Right atrium auricular region (tissue), 2 donors: ENCODE data around the gene GHDC. TPM values are rescaled to one million over a fixed set of nuclear protein-coding genes. Genes with fewer than 3 reads are reported as not detected.

ENCODE experiments used
- DNase-seq: peaks from one replicate; pipeline ENCODE4 v3.0.0-alpha.2; 2019; ENCODE audit warnings: low spot score
- H3K27ac ChIP-seq, 2 donors: fragments of 200-600 bp; sonication (generic); 1 replicate in 1 of 2; 2 replicates in 1 of 2; pipeline ENCODE4 v1.5.1; 2016 to 2019
- H3K27me3 ChIP-seq, 2 donors: fragments of 200-600 bp; sonication (generic); one replicate each; pipeline versions ENCODE4 v1.5.1 to v1.6.0; 2017 to 2019
- H3K36me3 ChIP-seq: fragments of 200-600 bp; sonication (generic); one replicate; pipeline ENCODE4 v1.5.1; 2016
- H3K4me1 ChIP-seq, 2 donors: fragments of 200-600 bp; sonication (generic); one replicate each; pipeline versions ENCODE4 v1.5.1 to v1.6.0; 2017 to 2019
- H3K4me3 ChIP-seq, 2 donors: fragments of 200-600 bp; sonication (generic); 1 replicate in 1 of 2; 2 replicates in 1 of 2; pipeline ENCODE4 v1.5.1; 2017 to 2019; ENCODE audit warnings: mild to moderate bottlenecking in 1 of 2, moderate library complexity in 1 of 2
- H3K9me3 ChIP-seq, 2 donors: fragments of 200-600 bp; sonication (generic); one replicate each; pipeline ENCODE4 v1.5.1; 2019
- total RNA-seq, 2 donors: library from RNA; depleted of rRNA; stranded (reverse); fragments of >200 nt; gene quantifications; one replicate each; pipeline ENCODE4 v1.1.0, GENCODE V29; 2016
- TF ChIP-seq, protein P1 (sequence below), 2 donors: fragments of 200-600 bp; sonication (generic); IDR thresholded peaks; one replicate each; pipeline ENCODE4 v1.5.1; 2019; ENCODE audit warnings: antibody characterized with exemption in 2 of 2

The GHDC gene
- total RNA-seq, 2 donors from 2014 or later: 13.1 to 19.3 TPM

DNA sequence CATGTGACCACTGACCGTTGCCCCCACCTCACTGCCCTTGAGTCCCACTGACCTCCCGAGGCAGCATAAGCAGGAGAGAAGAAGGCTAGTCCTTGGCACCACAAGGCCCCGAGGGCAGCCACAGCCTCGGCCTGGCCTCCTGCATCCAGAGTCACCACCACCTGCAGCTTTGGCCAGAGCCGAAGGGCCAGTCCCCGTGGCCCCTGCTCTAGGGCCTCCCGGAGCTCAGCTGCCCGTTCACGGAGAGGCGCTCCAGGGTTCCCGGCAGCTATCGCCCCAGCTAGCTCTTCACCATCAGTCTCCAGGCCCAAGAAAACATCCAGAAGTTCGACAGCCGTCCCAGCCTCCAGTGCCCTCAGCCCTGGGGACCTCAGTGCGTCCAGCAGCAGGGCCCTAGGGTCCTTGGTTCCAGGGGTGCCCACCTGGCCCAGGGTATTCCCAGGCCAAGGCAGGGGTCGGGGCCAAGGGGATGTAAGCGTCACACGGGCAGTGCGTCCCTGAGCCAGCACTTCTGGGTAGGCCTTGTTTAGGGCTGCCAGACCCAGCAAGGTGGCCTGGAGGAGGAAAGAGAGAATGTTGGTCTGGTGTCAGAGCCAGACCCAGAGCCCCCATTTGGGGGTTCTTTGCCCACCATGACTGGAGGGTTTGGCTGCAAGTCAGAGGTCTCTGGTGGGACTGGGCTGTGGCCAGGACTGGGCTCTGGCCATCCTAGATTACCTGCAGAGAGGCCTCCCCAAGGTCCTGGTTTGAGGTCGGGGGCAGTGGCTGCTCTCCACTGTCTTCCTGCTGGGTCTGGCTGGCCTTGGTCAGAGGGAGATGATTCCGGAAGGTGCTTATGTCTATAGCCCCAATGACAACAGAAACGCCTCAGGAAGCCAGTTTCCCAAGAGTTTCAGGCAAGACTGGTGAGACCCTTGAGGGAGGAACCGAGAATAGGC lies 1.8 kb downstream of the GHDC start:
- Histone ChIP-seq H3K36me3 (no peaks in the 10 kb centered on the region), H3K9me3 (no peaks in the 10 kb centered on the region), H3K4me1 (peaks cover 0 to 18% of the 10 kb centered on the region in 2 donors), H3K27ac (no peak overlapping the region), H3K4me3 (no peak overlapping the region), H3K27me3 (no peaks in the 10 kb centered on the region)
- DNase-seq: no peak
- TF ChIP-seq, protein P1, sequence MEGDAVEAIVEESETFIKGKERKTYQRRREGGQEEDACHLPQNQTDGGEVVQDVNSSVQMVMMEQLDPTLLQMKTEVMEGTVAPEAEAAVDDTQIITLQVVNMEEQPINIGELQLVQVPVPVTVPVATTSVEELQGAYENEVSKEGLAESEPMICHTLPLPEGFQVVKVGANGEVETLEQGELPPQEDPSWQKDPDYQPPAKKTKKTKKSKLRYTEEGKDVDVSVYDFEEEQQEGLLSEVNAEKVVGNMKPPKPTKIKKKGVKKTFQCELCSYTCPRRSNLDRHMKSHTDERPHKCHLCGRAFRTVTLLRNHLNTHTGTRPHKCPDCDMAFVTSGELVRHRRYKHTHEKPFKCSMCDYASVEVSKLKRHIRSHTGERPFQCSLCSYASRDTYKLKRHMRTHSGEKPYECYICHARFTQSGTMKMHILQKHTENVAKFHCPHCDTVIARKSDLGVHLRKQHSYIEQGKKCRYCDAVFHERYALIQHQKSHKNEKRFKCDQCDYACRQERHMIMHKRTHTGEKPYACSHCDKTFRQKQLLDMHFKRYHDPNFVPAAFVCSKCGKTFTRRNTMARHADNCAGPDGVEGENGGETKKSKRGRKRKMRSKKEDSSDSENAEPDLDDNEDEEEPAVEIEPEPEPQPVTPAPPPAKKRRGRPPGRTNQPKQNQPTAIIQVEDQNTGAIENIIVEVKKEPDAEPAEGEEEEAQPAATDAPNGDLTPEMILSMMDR (IDR thresholded peaks at IDR 0.05): no peak

DNA sequence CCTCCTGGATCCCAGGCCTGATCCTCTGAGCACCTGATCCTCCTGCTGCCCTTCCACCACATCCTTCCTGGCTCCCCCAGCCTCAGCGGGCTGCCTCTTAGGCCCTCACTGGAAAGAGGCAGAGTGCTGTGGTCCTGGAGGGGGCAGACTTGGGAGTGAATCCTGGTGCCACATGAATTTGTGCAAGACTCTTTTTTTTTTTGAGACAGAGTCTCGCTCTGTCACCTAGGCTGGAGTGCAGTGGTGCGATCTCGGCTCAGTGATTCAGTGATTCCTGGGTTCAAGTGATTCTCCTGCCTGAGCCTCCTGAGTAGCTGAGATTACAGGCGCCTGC lies 3.1 kb downstream of the GHDC start:
- no peak overlapping the region for H3K27ac ChIP-seq
- DNase-seq: no peak
- TF ChIP-seq, protein P1 (IDR thresholded peaks at IDR 0.05): no peak
- peaks cover 0 to 18% of the 10 kb centered on the region in 2 donors for H3K4me1 ChIP-seq
- H3K27me3 ChIP-seq: no peaks in the 10 kb centered on the region
- no peaks in the 10 kb centered on the region for H3K36me3 ChIP-seq
- no peaks in the 10 kb centered on the region for H3K9me3 ChIP-seq
- H3K4me3 ChIP-seq: no peak overlapping the region

DNA sequence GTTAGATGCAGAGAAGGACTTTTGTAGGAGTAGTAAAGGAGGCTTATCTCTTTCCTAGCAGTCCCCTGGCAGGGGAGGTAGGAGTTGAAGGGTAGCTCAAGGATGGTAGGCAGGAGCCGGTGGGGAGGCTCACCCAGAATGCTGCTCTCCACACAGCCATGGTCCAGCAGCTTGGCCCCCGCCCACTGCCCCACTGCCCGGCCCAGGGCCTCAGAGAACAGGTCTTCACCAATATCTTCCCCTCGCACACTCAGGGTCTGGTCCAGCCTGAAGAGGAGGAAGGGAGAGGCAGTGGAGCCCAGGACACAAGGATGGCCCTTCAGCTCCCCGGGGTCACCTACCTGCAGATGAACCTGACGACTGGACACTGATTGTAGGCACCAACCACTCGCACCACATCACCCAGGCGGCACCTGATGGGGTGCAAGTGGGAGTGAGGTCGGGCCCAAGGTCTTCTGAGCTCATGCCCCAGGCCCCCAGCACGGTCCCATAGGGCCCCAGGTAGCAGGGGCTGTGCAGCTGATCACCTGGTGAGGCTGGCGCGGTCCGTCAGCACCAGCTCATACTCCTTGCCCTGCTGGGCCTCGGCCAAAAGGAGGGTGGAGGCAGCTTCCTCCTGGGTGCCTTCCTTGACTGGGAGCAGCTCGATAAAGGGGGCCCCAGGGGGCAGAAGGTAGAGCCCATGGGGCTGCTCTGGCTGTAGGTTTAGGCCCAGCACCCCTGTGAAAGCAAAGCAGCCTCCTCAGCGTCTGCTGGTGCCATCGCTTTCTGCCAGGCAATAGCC lies 3.6 kb downstream of the GHDC start:
- peaks cover 0 to 18% of the 10 kb centered on the region in 2 donors for H3K4me1 ChIP-seq
- H3K4me3 ChIP-seq: no peak overlapping the region
- H3K27ac ChIP-seq: no peak overlapping the region
- TF ChIP-seq, protein P1 (IDR thresholded peaks at IDR 0.05): no peak
- no peaks in the 10 kb centered on the region for H3K36me3 ChIP-seq
- no peaks in the 10 kb centered on the region for H3K9me3 ChIP-seq
- H3K27me3 ChIP-seq: no peaks in the 10 kb centered on the region
- no peak for DNase-seq

DNA sequence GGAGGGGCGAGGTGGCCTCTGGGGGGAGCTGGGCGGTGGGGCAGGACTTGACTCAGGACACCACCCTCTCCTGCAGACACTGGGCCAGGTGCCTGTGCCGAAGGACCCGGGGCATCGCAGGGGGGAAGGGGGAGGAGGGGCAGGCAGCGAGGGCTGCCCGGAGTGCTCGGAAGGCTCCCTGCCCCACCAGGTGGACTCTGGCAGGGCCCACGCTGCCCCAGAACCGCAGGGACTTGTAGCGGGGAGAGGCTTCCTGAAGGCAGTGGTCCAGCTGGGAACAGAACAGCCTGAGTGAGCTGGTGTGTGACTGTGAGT lies 4.7 kb downstream of the GHDC start:
- TF ChIP-seq, protein P1 (IDR thresholded peaks at IDR 0.05): no peak
- no peak for DNase-seq
- no peak overlapping the region for H3K4me3 ChIP-seq
- H3K27ac ChIP-seq: no peak overlapping the region
- no peaks in the 10 kb centered on the region for H3K27me3 ChIP-seq
- H3K4me1 ChIP-seq: peaks cover 0 to 17% of the 10 kb centered on the region in 2 donors
- H3K36me3 ChIP-seq: no peaks in the 10 kb centered on the region
- H3K9me3 ChIP-seq: no peaks in the 10 kb centered on the region

DNA sequence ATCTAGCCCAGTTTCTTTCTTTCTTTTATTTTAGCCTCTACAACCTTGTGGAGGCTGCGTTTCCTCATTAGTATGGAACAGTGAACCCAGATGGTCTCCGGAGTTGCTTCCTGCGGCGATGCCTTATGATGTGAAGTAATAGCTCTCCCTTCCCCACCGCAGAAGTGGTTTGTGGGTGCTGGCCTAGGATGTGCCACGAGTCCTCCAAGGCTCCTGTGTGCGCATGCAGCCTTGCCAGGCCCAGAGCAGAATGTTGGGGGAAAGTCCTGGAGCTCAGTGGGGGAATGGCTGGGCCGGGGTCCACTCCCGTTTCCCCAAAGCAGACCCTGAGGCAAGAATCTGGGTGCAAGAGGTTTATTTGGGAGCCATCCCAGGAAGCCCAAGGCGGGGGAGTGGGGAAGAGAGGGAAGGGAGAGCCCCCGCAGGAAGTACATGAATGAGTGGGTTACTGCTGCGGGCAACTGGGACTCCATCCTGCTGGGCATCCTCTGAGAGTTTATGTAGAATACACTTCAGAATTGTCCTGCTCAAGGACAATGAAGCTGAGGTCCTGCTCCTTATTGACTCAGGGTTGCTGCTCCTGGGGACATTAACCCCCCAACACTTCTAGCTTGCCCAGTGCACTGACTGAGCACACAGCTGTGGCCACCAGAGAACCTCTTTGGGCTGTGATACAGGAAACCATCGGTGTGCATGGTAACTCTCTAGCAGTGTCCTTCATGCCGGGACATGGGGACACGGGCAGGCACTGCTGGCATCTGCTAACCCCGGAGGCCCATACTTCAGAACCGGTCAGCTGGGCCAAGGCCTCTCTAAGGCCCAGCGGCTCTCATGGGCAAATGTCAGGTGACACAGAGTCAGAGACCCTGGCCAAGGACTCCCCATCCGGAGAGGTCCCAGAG lies 5.3 kb downstream of the GHDC start:
- peaks cover 0 to 18% of the 10 kb centered on the region in 2 donors for H3K4me1 ChIP-seq
- no peaks in the 10 kb centered on the region for H3K36me3 ChIP-seq
- no peaks in the 10 kb centered on the region for H3K9me3 ChIP-seq
- no peak overlapping the region for H3K4me3 ChIP-seq
- TF ChIP-seq, protein P1 (IDR thresholded peaks at IDR 0.05): no peak
- DNase-seq: no peak
- H3K27ac ChIP-seq: no peak overlapping the region
- H3K27me3 ChIP-seq: no peaks in the 10 kb centered on the region
